Measurements from ENCODE around the gene FER1L5.
A peak's percentile ranks its signal among the peaks of the same experiment; 100 is the strongest.

The FER1L5 gene

GRCh38 chr2:96636551-96637171 is 5.9 kb upstream of the FER1L5 start:
- H3K27me3 ChIP-seq (ENCODE audit: control insufficient read depth, low read length) = no peaks in the 10 kb centered on the region
- H4K20me1 ChIP-seq (ENCODE audit: control insufficient read depth, insufficient read depth, low read depth, low read length) = peaks cover 9% of the 10 kb centered on the region; the same call in 1 of the 2 replicates
- no peak for TF ChIP-seq EZH2phosphoT487 (IDR thresholded peaks at IDR 0.05; ENCODE audit: borderline replicate concordance, low read length)
- TF ChIP-seq CTCF (IDR thresholded peaks at IDR 0.05; ENCODE audit: low read depth, low read length, poor library complexity, severe bottlenecking) = no peak
- peaks cover 47% of the 10 kb centered on the region for H3K79me2 ChIP-seq (ENCODE audit: control insufficient read depth, low read length)
- H3K27ac ChIP-seq (ENCODE audit: low read depth, low read length) = no peak overlapping the region
- H3K4me3 ChIP-seq (ENCODE audit: low read length) = peak overlapping the region; percentile 80
- H3K36me3 ChIP-seq (ENCODE audit: control insufficient read depth, low read length) = peaks cover 43% of the 10 kb centered on the region
- H3K9me2 ChIP-seq (replicated peaks; ENCODE audit: control insufficient read depth, low read length) = no peaks in the 10 kb centered on the region
- H3F3A ChIP-seq (ENCODE audit: control insufficient read depth, insufficient read depth) = no peaks in the 10 kb centered on the region
- H3K9me3 ChIP-seq (ENCODE audit: control insufficient read depth, insufficient read depth, low read length) = no peaks in the 10 kb centered on the region
- H3K4me1 ChIP-seq (ENCODE audit: control insufficient read depth, low read length) = peaks cover 28% of the 10 kb centered on the region
- H3K4me2 ChIP-seq (ENCODE audit: low read length) = peak overlapping the region; percentile 61

- Histone ChIP-seq H3K4me1 (ENCODE audit: control insufficient read depth, low read length) (peaks cover 28% of the 10 kb centered on the region), H3K9me3 (ENCODE audit: control insufficient read depth, insufficient read depth, low read length) (no peaks in the 10 kb centered on the region), H3K4me3 (ENCODE audit: low read length) (peak overlapping the region; percentile 80), H3K4me2 (ENCODE audit: low read length) (peak overlapping the region; percentile 61), H3K36me3 (ENCODE audit: control insufficient read depth, low read length) (peaks cover 35% of the 10 kb centered on the region), H3K9me2 (replicated peaks; ENCODE audit: control insufficient read depth, low read length) (no peaks in the 10 kb centered on the region), H3K27ac (ENCODE audit: low read depth, low read length) (peak overlapping the region; percentile 11; the same call in 1 of the 2 replicates), H3K79me2 (ENCODE audit: control insufficient read depth, low read length) (peaks cover 44% of the 10 kb centered on the region), H3F3A (ENCODE audit: control insufficient read depth, insufficient read depth) (no peaks in the 10 kb centered on the region), H3K27me3 (ENCODE audit: control insufficient read depth, low read length) (no peaks in the 10 kb centered on the region), H4K20me1 (ENCODE audit: control insufficient read depth, insufficient read depth, low read depth, low read length) (peaks cover 9% of the 10 kb centered on the region; the same call in 1 of the 2 replicates)
- no peak for TF ChIP-seq CTCF (IDR thresholded peaks at IDR 0.05; ENCODE audit: low read depth, low read length, poor library complexity, severe bottlenecking)
- TF ChIP-seq EZH2phosphoT487 (IDR thresholded peaks at IDR 0.05; ENCODE audit: borderline replicate concordance, low read length) = no peak
These were observed 5.0 kb upstream of the FER1L5 start for GRCh38 chr2:96637385-96638143.

- Histone ChIP-seq H3K27me3 (ENCODE audit: control insufficient read depth, low read length) (no peaks in the 10 kb centered on the region), H3K4me3 (ENCODE audit: low read length) (peak within 1 kb of the TSS; percentile 80), H3K4me1 (ENCODE audit: control insufficient read depth, low read length) (peaks cover 28% of the 10 kb centered on the region), H3K9me2 (replicated peaks; ENCODE audit: control insufficient read depth, low read length) (no peaks in the 10 kb centered on the region), H3K79me2 (ENCODE audit: control insufficient read depth, low read length) (peaks cover 44% of the 10 kb centered on the region), H3K9me3 (ENCODE audit: control insufficient read depth, insufficient read depth, low read length) (no peaks in the 10 kb centered on the region), H3K36me3 (ENCODE audit: control insufficient read depth, low read length) (peaks cover 34% of the 10 kb centered on the region), H3F3A (ENCODE audit: control insufficient read depth, insufficient read depth) (no peaks in the 10 kb centered on the region), H3K27ac (ENCODE audit: low read depth, low read length) (peak within 1 kb of the TSS; percentile 11; the same call in 1 of the 2 replicates), H4K20me1 (ENCODE audit: control insufficient read depth, insufficient read depth, low read depth, low read length) (peaks cover 9% of the 10 kb centered on the region; the same call in 1 of the 2 replicates), H3K4me2 (ENCODE audit: low read length) (peak within 1 kb of the TSS; percentile 61)
- no peak for TF ChIP-seq CTCF (IDR thresholded peaks at IDR 0.05; ENCODE audit: low read depth, low read length, poor library complexity, severe bottlenecking)
- TF ChIP-seq EZH2phosphoT487 (IDR thresholded peaks at IDR 0.05; ENCODE audit: borderline replicate concordance, low read length) = no peak
These were observed 4.1 kb upstream of the FER1L5 start, which contains the start of gene KANSL3 for GRCh38 chr2:96638144-96639121. Gene KANSL3, minus strand, starts transcription at chr2:96638312. Its CDS starts 1,177 bp downstream, at chr2:96637135.
